ENCODE data around the gene LRRC45.
"Not testable (repeated sequence)": the region's sequence is repeated elsewhere in the genome, so short reads cannot be mapped to it uniquely, and the experiment has no call there.

- TF ChIP-seq POLR2AphosphoS5 (IDR thresholded peaks at IDR 0.05; ENCODE audit: borderline replicate concordance, low read depth, low read length); FOXP2 (optimal IDR thresholded peaks at IDR 0.05; ENCODE audit: control extremely low read depth, extremely low read length, insufficient read depth): not testable (repeated sequence)
Measured at GRCh38 chr17:82038796-82039409, 15.8 kb downstream of the LRRC45 start.

All from SK-N-MC (cell line).